IMR-90 (cell line): ENCODE measurements around the gene MGAT5. TPM values are rescaled to one million over a fixed set of nuclear protein-coding genes. Genes with fewer than 3 reads are reported as not detected.

Experiments used
- ATAC-seq: fragments of 200-7000 bp; cut with Tn5 transposase; 2 replicates; pipeline ENCODE4 v1.9.1; 2020; ENCODE audit warnings: low read depth, mild to moderate bottlenecking, moderate library complexity
- BruUV-seq: library from RNA; stranded (reverse); fragments of 400-500 nt; replicated peaks from 2 replicates; lab custom pipeline; 2021; lab: Mats Ljungman, UMichigan
- CTCF ChIA-PET: fragments of 300-600 bp; formaldehyde crosslinking; extraction: SDS; loops from one replicate; lab custom pipeline; 2021; ENCODE audit warnings: antibody characterized with exemption; lab: Yijun Ruan, JAX
- POLR2A ChIA-PET: fragments of 300-600 bp; sonication (Branson Sonifier 250); formaldehyde crosslinking; loops from one replicate; lab custom pipeline; 2022; ENCODE audit warnings: antibody characterized with exemption; ENCODE audit not compliant: unreplicated experiment; lab: Charles Lee
- DNase-seq: peaks from one replicate; pipeline ENCODE4 v3.0.0; 2013
- H2AFZ ChIP-seq: replicated peaks from 2 replicates; pipeline ENCODE3; 2013; ENCODE audit warnings: low read length, mild to moderate bottlenecking; ENCODE audit not compliant: poor library complexity
- H2AK5ac ChIP-seq: 2 replicates; pipeline ENCODE4 v1.6.1; 2013; ENCODE audit warnings: low read depth, low read length, inconsistent platforms
- H2AK9ac ChIP-seq: replicated peaks from 2 replicates; pipeline ENCODE3; 2013; ENCODE audit warnings: mild to moderate bottlenecking, low read depth, low read length, moderate library complexity; ENCODE audit not compliant: poor library complexity
- H2BK120ac ChIP-seq: 2 replicates; pipeline ENCODE4 v1.6.1; 2013; ENCODE audit warnings: low read depth, low read length, inconsistent platforms
- H2BK15ac ChIP-seq: 3 replicates; pipeline ENCODE4 v1.6.1; 2013; ENCODE audit warnings: low read depth, low read length, inconsistent platforms
- H2BK20ac ChIP-seq: 2 replicates; pipeline ENCODE4 v1.6.1; 2013; ENCODE audit warnings: low read depth, mild to moderate bottlenecking, inconsistent platforms, low read length, moderate library complexity
- H2BK5ac ChIP-seq: 2 replicates; pipeline ENCODE4 v1.6.1; 2013; ENCODE audit warnings: mild to moderate bottlenecking, low read depth, low read length, inconsistent platforms; ENCODE audit not compliant: poor library complexity, severe bottlenecking
- H3K14ac ChIP-seq: replicated peaks from 2 replicates; pipeline ENCODE4 v1.6.1; 2013; ENCODE audit warnings: low read depth, low read length, inconsistent platforms
- H3K18ac ChIP-seq: 2 replicates; pipeline ENCODE4 v1.6.1; 2013; ENCODE audit warnings: low read depth, low read length, control low read depth
- H3K23ac ChIP-seq: 2 replicates; pipeline ENCODE4 v1.6.1; 2013; ENCODE audit warnings: low read depth, low read length, inconsistent platforms
- H3K27ac ChIP-seq: 2 replicates; pipeline ENCODE4 v1.5.1; 2013; ENCODE audit warnings: mild to moderate bottlenecking, control low read depth, low read length; ENCODE audit not compliant: insufficient read depth
- H3K27me3 ChIP-seq: 2 replicates; pipeline ENCODE4 v1.6.1; 2013; ENCODE audit warnings: low read length; ENCODE audit not compliant: control insufficient read depth, insufficient read depth
- H3K36me3 ChIP-seq: 2 replicates; pipeline ENCODE4 v1.6.1; 2013; ENCODE audit warnings: low read length, mixed read lengths; ENCODE audit not compliant: control insufficient read depth, insufficient read depth
- H3K4ac ChIP-seq: 2 replicates; pipeline ENCODE4 v1.6.1; 2013; ENCODE audit warnings: low read depth, low read length, inconsistent platforms
- H3K4me1 ChIP-seq: 2 replicates; pipeline ENCODE4 v1.6.1; 2013; ENCODE audit warnings: low read length, mixed read lengths; ENCODE audit not compliant: control insufficient read depth, insufficient read depth
- H3K4me2 ChIP-seq: 2 replicates; pipeline ENCODE4 v1.6.1; 2013; ENCODE audit warnings: low read depth, mild to moderate bottlenecking, control low read depth, low read length, moderate library complexity
- H3K4me3 ChIP-seq: 2 replicates; pipeline ENCODE4 v1.5.1; 2013; ENCODE audit warnings: low read depth, mild to moderate bottlenecking, control low read depth, low read length, moderate library complexity; ENCODE audit not compliant: insufficient read depth
- H3K56ac ChIP-seq: 2 replicates; pipeline ENCODE4 v1.6.1; 2013; ENCODE audit warnings: low read length, inconsistent platforms; ENCODE audit not compliant: insufficient read depth; ENCODE audit errors: extremely low read depth
- H3K79me1 ChIP-seq, 2 experiments: 2 replicates each; pipeline ENCODE4 v1.6.1; 2013; ENCODE audit warnings: low read length in 2 of 2, inconsistent platforms in 1 of 2, low read depth in 1 of 2
- H3K9ac ChIP-seq: 2 replicates; pipeline ENCODE4 v1.6.1; 2013; ENCODE audit warnings: low read depth, low read length, control low read depth
- H3K9me1 ChIP-seq: 2 replicates; pipeline ENCODE4 v1.6.1; 2013; ENCODE audit warnings: low read length, inconsistent platforms; ENCODE audit not compliant: insufficient read depth
- H3K9me3 ChIP-seq: 2 replicates; pipeline ENCODE4 v1.6.1; 2013; ENCODE audit warnings: low read length; ENCODE audit not compliant: control insufficient read depth, insufficient read depth
- H4K20me1 ChIP-seq: 2 replicates; pipeline ENCODE4 v1.6.1; 2013; ENCODE audit warnings: low read length, inconsistent platforms; ENCODE audit not compliant: insufficient read depth
- H4K5ac ChIP-seq: 2 replicates; pipeline ENCODE4 v1.6.1; 2013; ENCODE audit warnings: mild to moderate bottlenecking, low read depth, low read length, control low read depth
- H4K8ac ChIP-seq, 2 experiments: 2 replicates each; pipeline ENCODE4 v1.6.1; 2013; ENCODE audit warnings: low read depth in 2 of 2, low read length in 2 of 2, control low read depth in 1 of 2, inconsistent platforms in 1 of 2
- H4K91ac ChIP-seq: 2 replicates; pipeline ENCODE4 v1.6.1; 2013; ENCODE audit warnings: low read depth, low read length, inconsistent platforms; ENCODE audit not compliant: insufficient read depth
- BHLHE40 ChIP-seq: fragments of 150-350 bp; IDR thresholded peaks from 2 replicates; pipeline ENCODE4 v1.6.1; 2016; ENCODE audit warnings: mild to moderate bottlenecking, low read depth, low read length
- CHD1 ChIP-seq: IDR thresholded peaks from 2 replicates; pipeline ENCODE4 v1.6.1; 2012; ENCODE audit warnings: low read depth, low read length, improper control_type of control experiment
- ELK1 ChIP-seq: fragments of 150-350 bp; IDR thresholded peaks from 2 replicates; pipeline ENCODE4 v1.6.1; 2016; ENCODE audit warnings: low read depth, mild to moderate bottlenecking, low read length, moderate library complexity, borderline replicate concordance
- FOS ChIP-seq: fragments of 150-350 bp; IDR thresholded peaks from 2 replicates; pipeline ENCODE4 v1.6.1; 2016; ENCODE audit warnings: low read depth, low read length
- MAZ ChIP-seq: IDR thresholded peaks from 2 replicates; pipeline ENCODE4 v1.6.1; 2012; ENCODE audit warnings: low read depth, mild to moderate bottlenecking, low read length, improper control_type of control experiment, moderate library complexity, borderline replicate concordance
- NFE2L2 ChIP-seq: fragments of 150-350 bp; IDR thresholded peaks from 2 replicates; pipeline ENCODE4 v1.6.1; 2016; ENCODE audit warnings: low read depth, mild to moderate bottlenecking, low read length
- POLR2A ChIP-seq: IDR thresholded peaks from 2 replicates; pipeline ENCODE4 v1.6.1; 2012; ENCODE audit warnings: mild to moderate bottlenecking, low read depth, low read length
- RAD21 ChIP-seq: IDR thresholded peaks from 2 replicates; pipeline ENCODE4 v1.6.1; 2012; ENCODE audit warnings: low read length, improper control_type of control experiment
- RFX5 ChIP-seq: IDR thresholded peaks from 2 replicates; pipeline ENCODE4 v1.8.0; 2012; ENCODE audit warnings: low read depth, mild to moderate bottlenecking, low read length, moderate library complexity
- SMC3 ChIP-seq: fragments of 150-350 bp; IDR thresholded peaks from 2 replicates; pipeline ENCODE4 v1.6.1; 2016; ENCODE audit warnings: low read depth, mild to moderate bottlenecking, antibody characterized with exemption, low read length, moderate library complexity
- USF2 ChIP-seq: fragments of 150-350 bp; IDR thresholded peaks from 2 replicates; pipeline ENCODE4 v1.6.1; 2017; ENCODE audit warnings: mild to moderate bottlenecking, antibody characterized with exemption, low read length, low read depth
- WGBS, 2 experiments: methylation state at CpG; one replicate each; pipeline versions ENCODE4 v1.1.5 to v1.1.7; 2013; ENCODE audit warnings: missing lambda C conversion rate in 2 of 2; ENCODE audit not compliant: insufficient read length in 1 of 2; ENCODE audit errors: extremely low coverage in 2 of 2; 5-methylcytosine and 5-hydroxymethylcytosine counted together
- dilution Hi-C: fragments of 300-500 bp; cut with HindIII; formaldehyde crosslinking; loops from one replicate; pipeline ENCODE4 v1.14.3; 2018; ENCODE audit warnings: low sequenced_read_pairs; ENCODE audit not compliant: unreplicated experiment
- in situ Hi-C: fragments of 300-500 bp; cut with MboI; formaldehyde crosslinking; loops from 3 replicates; pipeline ENCODE4 v1.14.3; 2019; ENCODE audit warnings: low sequenced_read_pairs, inconsistent platforms, mixed read lengths
- intact Hi-C: fragments of 100-400 bp; cut with micrococcal nuclease; formaldehyde crosslinking; loops from 2 replicates; pipeline ENCODE4 v1.10.0; 2022
- polyA plus RNA-seq, 3 experiments: library from polyadenylated mRNA; depleted of rRNA; stranded (reverse); fragments of >200 nt; gene quantifications; 2 replicates each; pipeline ENCODE4 v1.2.3, GENCODE V29; 2012; ENCODE audit warnings: low replicate concordance in 1 of 3
- total RNA-seq: library from RNA; depleted of rRNA; stranded (reverse); fragments of >200 nt; gene quantifications from 2 replicates; pipeline ENCODE4 v1.2.3, GENCODE V29; 2012

The MGAT5 gene
- total and polyA plus RNA-seq, 2 of the 4 experiments (the other 2 are of a cell fraction), result 22.9 to 59.9 TPM

- TF ChIP-seq USF2 (no peak), ELK1 (no peak), NFE2L2 (no peak), MAZ (no peak), BHLHE40 (no peak), POLR2A (no peak), RFX5 (no peak), CHD1 (no peak), RAD21 (no peak), FOS (no peak), SMC3 (no peak)
- Histone ChIP-seq H3K9ac (no peak overlapping the region), H2BK20ac (no peak overlapping the region), H3K4me1 (peaks cover 10% of the 10 kb centered on the region; the same call in 1 of the 2 replicates), H3K27ac (no peak overlapping the region), H4K20me1 (no peaks in the 10 kb centered on the region), H3K36me3 (peaks cover 52% of the 10 kb centered on the region), H2AFZ (no peak overlapping the region), H3K23ac (no peak overlapping the region), H3K79me1 (peaks cover 0 to 8% of the 10 kb centered on the region in 2 experiments; a peak in 1 of 4 replicates), H2AK9ac (no peak overlapping the region), H2BK15ac (no peak overlapping the region), H2AK5ac (no peak overlapping the region), H3K14ac (no peak overlapping the region), H4K8ac (no peak overlapping the region), H2BK120ac (no peak overlapping the region), H3K9me1 (0 out of 2 replicates have a peak, but pooled peaks cover 4% of the 10 kb centered on the region), H3K4ac (no peak overlapping the region), H2BK5ac (no peak overlapping the region), H3K56ac (no peak overlapping the region), H3K4me3 (no peak overlapping the region), H3K27me3 (no peaks in the 10 kb centered on the region), H3K18ac (no peak overlapping the region), H4K91ac (no peak overlapping the region), H4K5ac (no peak overlapping the region), H3K4me2 (no peak overlapping the region), H3K9me3 (no peaks in the 10 kb centered on the region)
- POLR2A ChIA-PET, result no interaction called here
- intact Hi-C loops, result loop anchor here (2.0 kb wide), 3 partner anchors 73 to 563 kb away; no protein-coding TSS in a partner anchor
- in situ Hi-C loops, result loop anchor here (10.0 kb wide), 1 partner anchor 565 kb away; no protein-coding TSS in a partner anchor
- dilution Hi-C loops, result no loop called here
- BruUV-seq, result no TSS peak
- 98% methylated on average over 7 of the region's 15 CpGs; no CpG with 5 or more reads in 1 of the 2 experiments for WGBS, 2 experiments
- CTCF ChIA-PET, result interaction anchor here (0.5 to 1.9 kb wide), 11 partner anchors 9 to 565 kb away, joined by 3 to 20 read pairs (median 3); no protein-coding TSS in a partner anchor
- ATAC-seq (no peak), DNase-seq (no peak)
Measured at GRCh38 chr2:134449751-134450513, 196.1 kb downstream of the MGAT5 start.
